ENCODE results near the gene ILK. TPM values are rescaled to one million over a fixed set of nuclear protein-coding genes. Genes with fewer than 3 reads are reported as not detected.

ILK gene
- total and polyA plus RNA-seq, 2 of the 13 experiments (the other 11 are each of a cell fraction or from before 2014, with no cell fraction given), result 70.3 to 108 TPM

DNA sequence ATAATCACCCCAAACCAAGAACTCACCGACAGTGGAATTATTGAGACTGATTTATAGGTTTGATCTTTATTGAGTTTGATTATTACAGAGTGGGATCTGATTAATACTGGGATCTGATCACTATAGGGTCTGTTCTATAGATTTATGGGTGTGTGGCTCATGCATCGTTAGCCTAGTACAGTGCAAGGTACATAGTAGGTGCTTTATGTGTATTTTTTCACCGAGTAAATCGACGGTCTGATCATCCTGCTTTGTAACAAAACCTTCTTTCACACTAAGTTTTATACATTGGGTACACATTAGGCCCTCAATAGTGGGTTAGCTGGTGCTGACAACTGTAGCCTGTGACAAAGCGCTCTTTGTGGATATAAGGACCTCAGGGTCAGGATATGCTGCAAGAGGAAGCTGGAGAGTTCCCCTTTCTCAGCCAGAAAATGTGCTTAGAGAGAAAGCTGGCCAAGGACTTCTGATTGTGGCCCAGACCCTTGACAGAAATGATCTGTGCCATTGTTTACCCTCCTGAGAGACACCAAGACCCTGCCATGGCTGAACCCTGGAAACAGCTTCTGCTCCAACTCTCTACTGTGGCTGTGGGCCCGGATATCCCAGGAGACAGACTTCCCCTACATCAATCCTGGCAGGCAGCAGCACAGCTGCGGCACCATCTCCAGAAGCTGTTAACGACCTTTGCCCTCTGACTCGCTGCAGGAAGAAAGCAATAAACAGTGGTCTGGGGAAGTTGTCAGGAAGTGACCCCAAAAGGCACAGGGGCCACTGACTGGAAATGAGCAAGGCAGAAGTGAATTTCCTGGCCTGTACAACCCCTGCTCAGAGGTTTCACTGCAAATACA is 31.7 kb downstream of the ILK start (continued):
- TF ChIP-seq POGZ (CRISPR knock-in tag; IDR thresholded peaks at IDR 0.05) (no peak), NR2F2 (IDR thresholded peaks at IDR 0.05; ENCODE audit: borderline replicate concordance, low read depth) (0 out of 2 replicates have a peak, but pooled peaks have one; percentile 29), ASH2L (IDR thresholded peaks at IDR 0.05; ENCODE audit: insufficient read length, low read depth, low read length) (peak; percentile 32), ZNF225 (CRISPR knock-in tag; IDR thresholded peaks at IDR 0.05) (no peak), PHF21A (CRISPR knock-in tag; IDR thresholded peaks at IDR 0.05) (0 out of 2 replicates have a peak, but pooled peaks have one; percentile 22), SRSF9 (IDR thresholded peaks at IDR 0.05; ENCODE audit: borderline replicate concordance, insufficient read depth, low read depth, low read length, poor library complexity, severe bottlenecking) (no peak), ZNF773 (CRISPR knock-in tag; IDR thresholded peaks at IDR 0.05; ENCODE audit: borderline replicate concordance) (no peak), KLF15 (CRISPR knock-in tag; IDR thresholded peaks at IDR 0.05; ENCODE audit: borderline replicate concordance) (no peak), ZNF292 (CRISPR knock-in tag; IDR thresholded peaks at IDR 0.05; ENCODE audit: borderline replicate concordance, low read depth) (peak; percentile 66; the same call in 1 of the 2 replicates), MEIS2 (CRISPR knock-in tag; IDR thresholded peaks at IDR 0.05) (peak; percentile 34; the same call in 1 of the 2 replicates), MIER2 (CRISPR knock-in tag; IDR thresholded peaks at IDR 0.05) (no peak), NFKB2 (CRISPR knock-in tag; IDR thresholded peaks at IDR 0.05; ENCODE audit: borderline replicate concordance) (no peak), NFIC (IDR thresholded peaks at IDR 0.05; ENCODE audit: low read length) (0 out of 2 replicates have a peak, but pooled peaks have one; percentile 1), ZNF792 (CRISPR knock-in tag; IDR thresholded peaks at IDR 0.05) (peak; percentile 21; the same call in 1 of the 2 replicates), HNF4G (IDR thresholded peaks at IDR 0.05; ENCODE audit: borderline replicate concordance, low read depth, low read length) (no peak; the same call in 1 of the 2 replicates), HNF4G (CRISPR knock-in tag; IDR thresholded peaks at IDR 0.05; ENCODE audit: borderline replicate concordance, low read depth) (peak; percentile 53; the same call in 1 of the 2 replicates), PHB2 (IDR thresholded peaks at IDR 0.05; ENCODE audit: partially characterized antibody) (no peak), HNF4A (CRISPR knock-in tag; IDR thresholded peaks at IDR 0.05) (peak; percentile 42; the same call in 1 of the 2 replicates), RFXAP (CRISPR knock-in tag; IDR thresholded peaks at IDR 0.05; ENCODE audit: borderline replicate concordance) (no peak), ZNF563 (CRISPR knock-in tag; IDR thresholded peaks at IDR 0.05) (0 out of 2 replicates have a peak, but pooled peaks have one; percentile 48), GABPB1 (CRISPR knock-in tag; IDR thresholded peaks at IDR 0.05) (no peak)
- TF ChIP-seq, protein P1, sequence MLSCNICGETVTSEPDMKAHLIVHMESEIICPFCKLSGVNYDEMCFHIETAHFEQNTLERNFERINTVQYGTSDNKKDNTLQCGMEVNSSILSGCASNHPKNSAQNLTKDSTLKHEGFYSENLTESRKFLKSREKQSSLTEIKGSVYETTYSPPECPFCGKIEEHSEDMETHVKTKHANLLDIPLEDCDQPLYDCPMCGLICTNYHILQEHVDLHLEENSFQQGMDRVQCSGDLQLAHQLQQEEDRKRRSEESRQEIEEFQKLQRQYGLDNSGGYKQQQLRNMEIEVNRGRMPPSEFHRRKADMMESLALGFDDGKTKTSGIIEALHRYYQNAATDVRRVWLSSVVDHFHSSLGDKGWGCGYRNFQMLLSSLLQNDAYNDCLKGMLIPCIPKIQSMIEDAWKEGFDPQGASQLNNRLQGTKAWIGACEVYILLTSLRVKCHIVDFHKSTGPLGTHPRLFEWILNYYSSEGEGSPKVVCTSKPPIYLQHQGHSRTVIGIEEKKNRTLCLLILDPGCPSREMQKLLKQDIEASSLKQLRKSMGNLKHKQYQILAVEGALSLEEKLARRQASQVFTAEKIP (CRISPR knock-in tag; IDR thresholded peaks at IDR 0.05; ENCODE audit: borderline replicate concordance), result no peak
- TF ChIP-seq, protein P2, sequence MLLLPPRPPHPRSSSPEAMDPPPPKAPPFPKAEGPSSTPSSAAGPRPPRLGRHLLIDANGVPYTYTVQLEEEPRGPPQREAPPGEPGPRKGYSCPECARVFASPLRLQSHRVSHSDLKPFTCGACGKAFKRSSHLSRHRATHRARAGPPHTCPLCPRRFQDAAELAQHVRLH (CRISPR knock-in tag; IDR thresholded peaks at IDR 0.05; ENCODE audit: borderline replicate concordance, low read depth), result no peak
- TF ChIP-seq, protein P3, sequence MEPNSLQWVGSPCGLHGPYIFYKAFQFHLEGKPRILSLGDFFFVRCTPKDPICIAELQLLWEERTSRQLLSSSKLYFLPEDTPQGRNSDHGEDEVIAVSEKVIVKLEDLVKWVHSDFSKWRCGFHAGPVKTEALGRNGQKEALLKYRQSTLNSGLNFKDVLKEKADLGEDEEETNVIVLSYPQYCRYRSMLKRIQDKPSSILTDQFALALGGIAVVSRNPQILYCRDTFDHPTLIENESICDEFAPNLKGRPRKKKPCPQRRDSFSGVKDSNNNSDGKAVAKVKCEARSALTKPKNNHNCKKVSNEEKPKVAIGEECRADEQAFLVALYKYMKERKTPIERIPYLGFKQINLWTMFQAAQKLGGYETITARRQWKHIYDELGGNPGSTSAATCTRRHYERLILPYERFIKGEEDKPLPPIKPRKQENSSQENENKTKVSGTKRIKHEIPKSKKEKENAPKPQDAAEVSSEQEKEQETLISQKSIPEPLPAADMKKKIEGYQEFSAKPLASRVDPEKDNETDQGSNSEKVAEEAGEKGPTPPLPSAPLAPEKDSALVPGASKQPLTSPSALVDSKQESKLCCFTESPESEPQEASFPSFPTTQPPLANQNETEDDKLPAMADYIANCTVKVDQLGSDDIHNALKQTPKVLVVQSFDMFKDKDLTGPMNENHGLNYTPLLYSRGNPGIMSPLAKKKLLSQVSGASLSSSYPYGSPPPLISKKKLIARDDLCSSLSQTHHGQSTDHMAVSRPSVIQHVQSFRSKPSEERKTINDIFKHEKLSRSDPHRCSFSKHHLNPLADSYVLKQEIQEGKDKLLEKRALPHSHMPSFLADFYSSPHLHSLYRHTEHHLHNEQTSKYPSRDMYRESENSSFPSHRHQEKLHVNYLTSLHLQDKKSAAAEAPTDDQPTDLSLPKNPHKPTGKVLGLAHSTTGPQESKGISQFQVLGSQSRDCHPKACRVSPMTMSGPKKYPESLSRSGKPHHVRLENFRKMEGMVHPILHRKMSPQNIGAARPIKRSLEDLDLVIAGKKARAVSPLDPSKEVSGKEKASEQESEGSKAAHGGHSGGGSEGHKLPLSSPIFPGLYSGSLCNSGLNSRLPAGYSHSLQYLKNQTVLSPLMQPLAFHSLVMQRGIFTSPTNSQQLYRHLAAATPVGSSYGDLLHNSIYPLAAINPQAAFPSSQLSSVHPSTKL (CRISPR knock-in tag; IDR thresholded peaks at IDR 0.05), result peak; percentile 39; the same call in 1 of the 2 replicates
